Lower leg skin (tissue), 3 donors: ENCODE measurements around the gene CLHC1.

Experiments
- CTCF ChIP-seq, 3 donors: fragments of 450-650 bp; IDR thresholded peaks; one replicate each; pipeline ENCODE4 v1.5.1; 2016; ENCODE audit warnings: antibody characterized with exemption in 3 of 3, mild to moderate bottlenecking in 3 of 3, moderate library complexity in 2 of 3
- POLR2A ChIP-seq, 2 donors: fragments of 450-650 bp; IDR thresholded peaks; one replicate each; pipeline ENCODE4 v1.6.1; 2016 to 2017; ENCODE audit warnings: antibody characterized with exemption in 2 of 2, mild to moderate bottlenecking in 1 of 2, moderate library complexity in 1 of 2

GRCh38 chr2:55204536-55204935 is 27.6 kb downstream of the CLHC1 start:
- TF ChIP-seq CTCF (IDR thresholded peaks at IDR 0.05) = no peak
- TF ChIP-seq POLR2A (IDR thresholded peaks at IDR 0.05) = no peak
